ENCODE measurements around the gene HES2. TPM values are rescaled to one million over a fixed set of nuclear protein-coding genes. Genes with fewer than 3 reads are reported as not detected.
A peak's percentile ranks its signal among the peaks of the same experiment; 100 is the strongest.

Gene HES2
- polyA plus RNA-seq, 1 donor from 2014 or later: not detected

DNA sequence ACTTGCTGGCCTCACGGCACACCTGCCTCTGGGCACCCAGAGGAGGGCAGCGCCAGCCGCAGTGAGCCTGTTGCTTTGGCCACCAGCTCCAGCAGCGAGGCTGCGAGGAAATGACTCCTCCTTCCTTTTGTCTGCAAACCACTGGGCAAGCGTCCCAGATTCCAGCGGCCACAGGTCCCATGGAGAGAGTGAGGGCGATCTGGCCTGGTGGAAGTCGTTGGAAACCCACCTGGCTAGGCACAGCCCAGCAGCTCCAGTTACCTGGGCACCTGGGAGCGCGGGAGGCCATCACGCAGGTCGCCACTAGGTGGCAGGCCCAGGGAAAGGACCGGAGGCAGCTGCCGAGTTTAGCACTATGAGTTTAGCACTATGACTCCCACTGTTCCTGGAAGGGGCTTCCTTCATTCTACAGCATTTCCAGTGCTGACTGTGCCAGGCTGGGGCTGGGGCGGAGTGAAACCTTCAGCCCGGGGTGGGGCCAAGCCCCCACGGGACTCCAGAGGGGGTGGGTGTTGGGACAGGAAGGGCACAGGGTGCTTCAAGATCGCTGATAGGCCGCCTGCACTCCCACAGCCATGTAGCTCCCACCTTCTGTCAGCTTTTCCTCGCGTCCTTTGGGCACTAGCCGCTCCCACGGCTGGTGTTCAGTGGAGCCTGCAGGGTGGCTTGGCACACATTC is 3.7 kb upstream of the HES2 start:
- no peaks in the 10 kb centered on the region for H4K20me1 ChIP-seq (ENCODE audit: insufficient read depth)
- no peak overlapping the region for H2AFZ ChIP-seq (ENCODE audit: low read depth, low read length)
- H3K4me3 ChIP-seq (ENCODE audit: low read length): peak overlapping the region; percentile 34

DNA sequence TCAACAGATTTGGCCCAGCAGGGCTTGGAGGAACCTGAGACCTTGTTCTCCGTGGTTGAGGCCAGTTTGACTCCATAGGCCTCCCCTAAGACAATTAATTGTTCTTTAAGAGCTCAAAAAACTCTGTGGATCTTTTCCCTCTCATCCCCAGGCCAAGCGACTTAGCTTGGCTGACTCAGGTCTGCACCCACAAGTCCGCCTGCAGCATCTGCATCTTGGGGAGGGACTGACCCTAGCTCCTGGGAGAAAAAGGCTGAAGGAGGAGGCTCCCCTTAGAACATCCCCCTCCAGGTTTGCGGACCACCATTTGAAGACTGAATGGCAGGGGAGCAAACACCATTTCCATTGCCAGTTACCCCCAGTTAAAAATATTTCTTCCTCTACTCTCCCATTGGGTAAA is 1.5 kb upstream of the HES2 start:
- H3F3A ChIP-seq (ENCODE audit: insufficient read depth, low read length, poor library complexity, severe bottlenecking): no peaks in the 10 kb centered on the region
- H3K9me3 ChIP-seq (ENCODE audit: low read length): no peaks in the 10 kb centered on the region
- no peaks in the 10 kb centered on the region for H4K20me1 ChIP-seq (ENCODE audit: insufficient read depth)
- H3K4me2 ChIP-seq (ENCODE audit: low read length): no peak overlapping the region
- no peak overlapping the region for H3K9ac ChIP-seq (ENCODE audit: low read length)
- no peaks in the 10 kb centered on the region for H3K9me2 ChIP-seq (ENCODE audit: insufficient read depth, low read length)
- H3K27me3 ChIP-seq (ENCODE audit: insufficient read depth, low read depth, low read length): peaks cover 93% of the 10 kb centered on the region
- no peaks in the 10 kb centered on the region for H3K79me2 ChIP-seq (replicated peaks; ENCODE audit: insufficient read depth, low read length)
- H3K27ac ChIP-seq (ENCODE audit: low read length): no peak overlapping the region
- no peak overlapping the region for H2AFZ ChIP-seq (ENCODE audit: low read depth, low read length)
- no peaks in the 10 kb centered on the region for H3K36me3 ChIP-seq (ENCODE audit: insufficient read depth, low read length)
- TF ChIP-seq POLR2AphosphoS5 (IDR thresholded peaks at IDR 0.05) (no peak), SMC3 (conservative IDR thresholded peaks at IDR 0.05; ENCODE audit: poor library complexity) (no peak), TAF1 (IDR thresholded peaks at IDR 0.05; ENCODE audit: low read depth) (no peak), EZH2 (IDR thresholded peaks at IDR 0.05; ENCODE audit: borderline replicate concordance, insufficient read depth, low read length, poor library complexity, severe bottlenecking) (no peak)
- TF ChIP-seq, protein P1, sequence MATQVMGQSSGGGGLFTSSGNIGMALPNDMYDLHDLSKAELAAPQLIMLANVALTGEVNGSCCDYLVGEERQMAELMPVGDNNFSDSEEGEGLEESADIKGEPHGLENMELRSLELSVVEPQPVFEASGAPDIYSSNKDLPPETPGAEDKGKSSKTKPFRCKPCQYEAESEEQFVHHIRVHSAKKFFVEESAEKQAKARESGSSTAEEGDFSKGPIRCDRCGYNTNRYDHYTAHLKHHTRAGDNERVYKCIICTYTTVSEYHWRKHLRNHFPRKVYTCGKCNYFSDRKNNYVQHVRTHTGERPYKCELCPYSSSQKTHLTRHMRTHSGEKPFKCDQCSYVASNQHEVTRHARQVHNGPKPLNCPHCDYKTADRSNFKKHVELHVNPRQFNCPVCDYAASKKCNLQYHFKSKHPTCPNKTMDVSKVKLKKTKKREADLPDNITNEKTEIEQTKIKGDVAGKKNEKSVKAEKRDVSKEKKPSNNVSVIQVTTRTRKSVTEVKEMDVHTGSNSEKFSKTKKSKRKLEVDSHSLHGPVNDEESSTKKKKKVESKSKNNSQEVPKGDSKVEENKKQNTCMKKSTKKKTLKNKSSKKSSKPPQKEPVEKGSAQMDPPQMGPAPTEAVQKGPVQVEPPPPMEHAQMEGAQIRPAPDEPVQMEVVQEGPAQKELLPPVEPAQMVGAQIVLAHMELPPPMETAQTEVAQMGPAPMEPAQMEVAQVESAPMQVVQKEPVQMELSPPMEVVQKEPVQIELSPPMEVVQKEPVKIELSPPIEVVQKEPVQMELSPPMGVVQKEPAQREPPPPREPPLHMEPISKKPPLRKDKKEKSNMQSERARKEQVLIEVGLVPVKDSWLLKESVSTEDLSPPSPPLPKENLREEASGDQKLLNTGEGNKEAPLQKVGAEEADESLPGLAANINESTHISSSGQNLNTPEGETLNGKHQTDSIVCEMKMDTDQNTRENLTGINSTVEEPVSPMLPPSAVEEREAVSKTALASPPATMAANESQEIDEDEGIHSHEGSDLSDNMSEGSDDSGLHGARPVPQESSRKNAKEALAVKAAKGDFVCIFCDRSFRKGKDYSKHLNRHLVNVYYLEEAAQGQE (IDR thresholded peaks at IDR 0.05; ENCODE audit: borderline replicate concordance): no peak
- no peak overlapping the region for H3K4me3 ChIP-seq (ENCODE audit: low read length)

More for the DNA sequence above, 3.7 kb upstream of the HES2 start:
- Histone ChIP-seq H3K27me3 (ENCODE audit: insufficient read depth, low read depth, low read length) (peaks cover 79% of the 10 kb centered on the region), H3K79me2 (replicated peaks; ENCODE audit: insufficient read depth, low read length) (no peaks in the 10 kb centered on the region), H3K36me3 (ENCODE audit: insufficient read depth, low read length) (no peaks in the 10 kb centered on the region), H3K9ac (ENCODE audit: low read length) (no peak overlapping the region), H3K9me3 (ENCODE audit: low read length) (no peaks in the 10 kb centered on the region), H3K9me2 (ENCODE audit: insufficient read depth, low read length) (no peaks in the 10 kb centered on the region), H3K27ac (ENCODE audit: low read length) (no peak overlapping the region), H3K4me2 (ENCODE audit: low read length) (no peak overlapping the region), H3F3A (ENCODE audit: insufficient read depth, low read length, poor library complexity, severe bottlenecking) (no peaks in the 10 kb centered on the region)
- TF ChIP-seq SMC3 (conservative IDR thresholded peaks at IDR 0.05; ENCODE audit: poor library complexity) (peak; percentile 73), RAD21 (conservative IDR thresholded peaks at IDR 0.05) (peak; percentile 66)
- TF ChIP-seq, protein P1 (IDR thresholded peaks at IDR 0.05; ENCODE audit: borderline replicate concordance): no peak
- TF ChIP-seq, protein P2, sequence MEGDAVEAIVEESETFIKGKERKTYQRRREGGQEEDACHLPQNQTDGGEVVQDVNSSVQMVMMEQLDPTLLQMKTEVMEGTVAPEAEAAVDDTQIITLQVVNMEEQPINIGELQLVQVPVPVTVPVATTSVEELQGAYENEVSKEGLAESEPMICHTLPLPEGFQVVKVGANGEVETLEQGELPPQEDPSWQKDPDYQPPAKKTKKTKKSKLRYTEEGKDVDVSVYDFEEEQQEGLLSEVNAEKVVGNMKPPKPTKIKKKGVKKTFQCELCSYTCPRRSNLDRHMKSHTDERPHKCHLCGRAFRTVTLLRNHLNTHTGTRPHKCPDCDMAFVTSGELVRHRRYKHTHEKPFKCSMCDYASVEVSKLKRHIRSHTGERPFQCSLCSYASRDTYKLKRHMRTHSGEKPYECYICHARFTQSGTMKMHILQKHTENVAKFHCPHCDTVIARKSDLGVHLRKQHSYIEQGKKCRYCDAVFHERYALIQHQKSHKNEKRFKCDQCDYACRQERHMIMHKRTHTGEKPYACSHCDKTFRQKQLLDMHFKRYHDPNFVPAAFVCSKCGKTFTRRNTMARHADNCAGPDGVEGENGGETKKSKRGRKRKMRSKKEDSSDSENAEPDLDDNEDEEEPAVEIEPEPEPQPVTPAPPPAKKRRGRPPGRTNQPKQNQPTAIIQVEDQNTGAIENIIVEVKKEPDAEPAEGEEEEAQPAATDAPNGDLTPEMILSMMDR (IDR thresholded peaks at IDR 0.05; ENCODE audit: poor library complexity, severe bottlenecking): peak; percentile 85
